Measurements from ENCODE around the gene ADCY5.
A peak's percentile ranks its signal among the peaks of the same experiment; 100 is the strongest.

ADCY5 gene

GRCh38 chr3:123424999-123425712, 23.7 kb downstream of the ADCY5 start:
- no peak for DNase-seq

DNA sequence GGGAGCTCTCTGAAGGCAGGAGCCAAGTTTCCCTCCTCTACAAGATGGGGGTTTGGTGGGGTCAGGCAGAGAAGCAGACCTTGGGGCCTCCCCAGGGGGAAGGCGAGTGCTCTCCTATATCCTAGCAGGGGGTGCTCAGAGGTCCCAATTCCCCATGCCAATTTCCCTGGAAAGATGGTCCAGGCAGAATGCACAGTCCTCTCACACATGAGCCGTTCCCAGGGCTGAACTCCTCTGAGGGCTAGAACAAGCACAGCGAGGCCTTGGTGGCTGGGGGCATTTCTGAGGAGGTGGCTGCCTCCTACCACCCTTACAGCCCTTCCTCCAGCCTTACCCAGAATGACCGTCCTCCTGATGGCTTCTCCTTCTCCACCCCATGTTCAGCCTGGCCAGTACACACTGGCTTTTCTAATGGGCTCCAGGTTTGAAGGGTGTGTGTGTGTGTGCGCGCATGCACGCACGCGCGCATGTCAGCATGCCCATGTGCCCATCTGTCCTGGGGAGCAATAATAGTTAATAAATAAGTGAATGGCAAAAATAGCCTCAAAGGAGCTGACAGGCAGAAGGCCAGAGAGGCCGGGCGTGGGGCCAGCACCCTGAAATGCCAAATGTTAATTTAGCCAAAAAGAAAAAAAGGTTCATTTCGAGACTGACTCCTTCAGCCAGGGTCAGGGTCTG, 24.4 kb downstream of the ADCY5 start:
- no peak for DNase-seq

DNA sequence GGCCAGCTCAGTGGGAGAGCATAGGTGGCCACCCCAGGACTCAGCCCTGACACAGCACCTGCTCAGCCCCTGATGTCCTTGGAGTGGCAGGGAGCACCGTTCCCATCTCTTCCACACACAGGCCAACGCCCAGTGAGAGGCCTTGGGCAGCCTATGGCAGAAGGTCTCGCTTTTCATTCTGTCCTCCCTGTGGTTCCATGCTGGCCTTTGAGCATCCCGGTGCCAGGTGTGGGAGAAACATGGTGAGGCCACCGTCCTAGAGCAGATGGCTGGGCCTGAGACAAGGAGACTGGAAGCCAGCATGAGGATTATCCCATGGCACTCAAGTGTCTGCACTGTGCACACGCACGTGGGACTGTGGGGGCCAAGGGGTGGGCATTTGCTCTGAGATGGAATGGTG, 25.1 kb downstream of the ADCY5 start:
- no peak for DNase-seq

GRCh38 chr3:123423031-123423430, 25.9 kb downstream of the ADCY5 start:
- DNase-seq = no peak

- DNase-seq = no peak
Observed at GRCh38 chr3:123422457-123422856, 26.4 kb downstream of the ADCY5 start.

GRCh38 chr3:123421353-123422174, 27.3 kb downstream of the ADCY5 start:
- DNase-seq = no peak

DNA sequence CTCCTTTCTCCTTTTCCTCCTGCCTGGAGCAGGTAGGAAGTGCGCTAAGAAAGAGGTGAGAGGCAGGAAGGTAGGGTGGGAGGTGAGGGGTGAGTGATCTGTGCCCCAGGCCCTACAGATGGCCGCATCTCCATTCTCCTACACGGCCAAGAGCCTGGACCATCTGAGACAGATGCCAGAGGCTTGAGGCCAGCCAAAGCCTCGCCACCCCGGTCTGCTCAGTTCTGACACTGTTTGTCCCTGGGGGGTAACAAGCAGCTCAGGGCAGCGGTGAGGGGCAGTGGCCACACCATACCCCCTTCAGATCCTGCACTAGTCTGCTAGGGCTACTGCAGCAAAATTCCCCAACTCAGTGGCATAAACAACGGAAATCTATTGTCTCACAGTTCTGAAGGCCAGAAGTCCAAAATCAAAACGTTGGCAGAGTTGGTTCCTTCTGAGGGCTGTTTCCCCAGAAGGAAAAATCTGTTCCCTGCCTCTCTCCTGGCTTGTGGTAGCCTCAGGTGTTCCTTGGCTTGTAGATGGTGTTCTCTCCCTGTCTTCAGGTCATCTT, 28.4 kb downstream of the ADCY5 start:
- no peak for DNase-seq

DNA sequence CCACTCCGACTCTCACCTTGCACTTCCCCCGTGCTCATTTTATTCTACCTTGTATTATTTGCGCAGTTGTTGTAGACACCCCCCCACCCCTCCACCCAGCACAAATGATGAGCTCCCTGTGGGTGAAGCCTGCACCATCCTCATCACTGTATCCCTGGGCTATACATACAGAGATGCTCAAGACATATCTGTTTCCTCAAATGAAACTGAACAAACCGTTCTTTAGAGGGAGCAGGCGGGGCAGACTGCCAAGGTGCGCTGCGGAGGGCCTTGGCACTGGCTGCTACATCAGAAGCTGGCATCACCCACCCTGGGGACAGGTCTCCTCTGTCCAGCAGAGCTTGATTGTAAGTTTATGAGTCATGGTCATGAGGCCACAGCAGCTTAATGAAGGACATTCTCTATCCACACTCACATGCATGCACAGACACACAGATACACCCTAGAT, 29.0 kb downstream of the ADCY5 start:
- no peak for DNase-seq

GRCh38 chr3:123419181-123419849, 29.6 kb downstream of the ADCY5 start:
- DNase-seq = no peak

GRCh38 chr3:123416647-123417046, 32.2 kb downstream of the ADCY5 start:
- no peak for DNase-seq

- DNase-seq = no peak
Observed at GRCh38 chr3:123416173-123416572, 32.7 kb downstream of the ADCY5 start.

DNA sequence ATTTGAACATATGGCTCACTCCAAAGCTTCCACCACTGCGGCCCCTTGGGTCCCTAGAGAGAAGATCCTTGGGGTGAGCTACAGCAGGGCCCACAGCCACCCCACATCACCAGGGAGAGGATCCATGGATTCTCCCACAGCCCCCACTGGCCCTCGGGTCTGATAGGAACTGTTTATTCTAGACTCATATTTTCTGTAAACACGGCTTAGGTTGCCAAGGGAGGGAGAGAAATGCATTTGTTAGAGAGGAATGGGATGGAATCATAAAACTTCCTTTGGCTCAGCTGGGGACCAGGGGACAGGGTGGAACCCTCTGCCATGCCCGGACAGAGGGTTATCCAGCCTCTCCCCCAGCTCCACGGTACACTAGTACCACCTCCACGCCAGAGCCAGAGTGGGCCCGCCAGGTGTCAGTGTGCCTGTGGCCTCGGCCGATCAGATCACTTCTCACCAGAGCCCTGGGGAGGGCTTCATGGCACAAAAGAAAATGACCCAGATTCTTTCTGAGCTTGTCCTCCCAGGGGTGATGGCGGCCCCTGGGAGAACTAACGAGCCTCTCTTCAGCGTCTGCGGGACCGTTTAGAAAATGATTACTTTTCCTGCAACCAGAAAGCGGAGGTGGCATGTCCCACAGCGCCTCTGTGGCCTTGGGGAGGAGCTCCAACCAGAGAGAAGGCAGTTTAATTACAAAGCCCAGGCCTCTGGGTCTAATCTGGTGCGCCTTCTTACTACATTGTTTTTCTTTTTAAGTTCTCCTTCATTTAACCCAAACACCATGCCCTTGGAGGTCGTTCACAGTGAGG, 33.7 kb downstream of the ADCY5 start:
- no peak for DNase-seq

DNA sequence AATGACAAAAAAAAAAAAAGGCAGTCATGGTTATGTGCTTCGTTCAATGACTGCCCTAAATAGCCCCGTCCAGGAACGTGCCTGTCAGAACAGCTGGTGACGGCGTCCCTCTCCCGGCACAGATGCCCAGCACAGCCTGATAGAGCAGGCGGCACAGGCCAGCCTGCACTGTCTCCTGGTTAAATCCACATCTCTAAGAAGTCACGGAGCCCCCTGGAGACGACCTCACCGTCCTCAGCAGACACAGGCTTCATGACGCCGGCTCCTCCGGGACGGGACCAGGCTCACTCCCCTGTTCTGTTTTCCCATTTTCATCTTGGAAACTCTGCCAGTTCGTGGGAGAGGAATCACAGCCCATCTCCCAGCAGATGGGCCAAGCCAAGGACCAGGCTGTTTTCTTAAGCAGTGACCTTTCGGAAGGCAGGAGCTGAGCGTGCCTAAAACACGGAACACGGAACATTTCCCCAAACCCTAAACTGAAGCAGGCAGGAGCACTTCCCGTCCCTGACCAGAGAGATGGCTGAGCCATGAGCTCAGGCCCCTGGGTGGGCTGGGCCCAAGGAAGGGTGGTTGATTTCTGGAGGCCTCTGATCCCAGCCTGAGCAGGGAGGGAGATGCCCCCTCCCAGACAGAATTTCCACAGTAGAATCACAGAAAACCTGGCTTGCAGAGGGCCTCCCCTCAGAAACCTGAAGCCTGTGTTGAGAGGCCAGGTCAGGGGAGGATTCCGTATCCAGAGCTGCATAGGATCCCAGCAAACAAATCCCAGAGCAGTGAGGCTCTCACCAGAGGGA, 35.9 kb downstream of the ADCY5 start:
- peak; percentile 62 for DNase-seq

DNA sequence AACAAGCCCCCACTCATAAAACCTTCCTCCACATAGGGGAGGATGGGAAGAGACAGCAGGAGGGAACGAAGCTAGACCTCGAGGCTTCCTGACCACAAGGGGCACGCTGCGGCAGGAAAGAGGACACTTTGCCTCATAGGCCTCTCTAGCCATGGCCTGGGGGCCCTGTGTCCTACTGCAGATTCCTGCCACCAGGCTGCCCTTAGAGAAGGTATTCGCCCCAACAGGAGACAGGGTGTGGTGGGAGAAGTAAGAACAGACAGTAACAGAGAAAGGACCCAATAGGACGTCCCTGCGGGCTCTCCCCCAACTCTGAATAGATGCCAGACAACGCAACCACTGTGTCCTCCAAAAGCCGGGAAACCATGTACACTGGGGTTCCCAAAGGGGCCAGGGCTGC, 36.8 kb downstream of the ADCY5 start:
- no peak for DNase-seq

DNA sequence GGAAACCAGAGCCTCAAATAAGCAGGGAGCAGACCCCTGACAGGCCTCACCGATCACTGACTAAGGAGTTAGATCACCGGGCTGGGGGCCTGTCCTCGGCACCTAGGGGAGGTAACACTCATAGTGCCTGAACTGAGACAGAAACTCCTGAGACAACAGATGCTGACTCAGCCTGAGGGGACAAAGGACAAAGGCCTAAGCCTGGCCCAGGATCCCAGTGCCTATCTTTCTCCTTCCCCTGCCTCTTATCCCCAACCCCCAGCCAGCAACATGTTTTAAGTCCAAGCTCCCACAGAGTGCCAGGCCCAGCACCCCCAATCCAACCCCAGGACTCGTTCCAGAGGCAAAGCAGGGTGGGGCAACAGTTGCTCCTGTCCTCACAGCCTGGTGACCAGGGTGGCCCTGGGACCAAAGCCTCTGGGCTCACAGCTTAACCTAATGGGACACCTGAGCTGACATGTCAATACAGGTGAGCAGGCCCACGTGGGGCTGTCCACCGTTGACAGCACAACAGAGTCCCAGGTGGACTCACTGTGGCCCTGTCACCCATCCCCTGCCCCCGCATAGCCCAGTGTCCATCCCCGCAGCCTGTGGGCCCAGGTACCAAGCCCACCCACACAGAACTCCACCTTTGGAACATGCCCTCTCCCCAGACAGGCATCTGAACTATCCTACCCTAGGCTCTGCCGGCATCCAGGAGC, 37.4 kb downstream of the ADCY5 start:
- DNase-seq = no peak

- DNase-seq = no peak
Observed at GRCh38 chr3:123410149-123410515, 38.8 kb downstream of the ADCY5 start.

DNA sequence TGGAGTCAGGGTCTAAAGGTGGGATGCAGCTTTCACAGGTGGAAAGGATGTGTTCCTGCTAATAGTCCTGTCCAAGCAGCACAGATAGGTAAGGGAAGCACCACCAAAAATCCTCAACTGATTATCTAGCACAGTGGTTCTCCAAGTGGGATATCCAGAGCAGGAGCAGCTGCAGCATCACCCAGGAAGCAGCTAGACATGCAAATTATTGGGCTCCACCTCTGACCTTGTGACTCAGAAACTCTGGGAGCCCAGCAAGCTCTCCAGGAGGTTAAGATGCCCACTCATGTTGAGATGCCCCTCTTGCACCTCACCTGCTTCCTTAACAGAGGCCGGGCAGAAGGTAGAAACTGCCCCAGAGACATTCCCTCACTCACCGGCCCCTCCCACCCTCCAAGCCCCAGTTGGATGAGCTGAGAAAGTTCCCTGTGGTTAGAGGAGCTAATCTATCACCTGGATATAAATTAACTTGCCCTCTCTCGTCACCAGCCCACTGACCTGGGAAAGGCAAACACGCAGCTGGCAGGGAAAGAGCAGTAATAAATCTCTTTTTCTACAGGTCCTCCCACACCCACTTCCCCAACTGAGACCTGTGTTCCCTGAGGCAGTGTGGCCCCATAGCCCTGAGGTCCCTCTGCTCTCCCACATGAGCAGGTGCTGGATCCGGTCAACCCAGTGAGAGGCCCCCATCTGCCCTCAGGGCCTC, 39.3 kb downstream of the ADCY5 start:
- no peak for DNase-seq

DNA sequence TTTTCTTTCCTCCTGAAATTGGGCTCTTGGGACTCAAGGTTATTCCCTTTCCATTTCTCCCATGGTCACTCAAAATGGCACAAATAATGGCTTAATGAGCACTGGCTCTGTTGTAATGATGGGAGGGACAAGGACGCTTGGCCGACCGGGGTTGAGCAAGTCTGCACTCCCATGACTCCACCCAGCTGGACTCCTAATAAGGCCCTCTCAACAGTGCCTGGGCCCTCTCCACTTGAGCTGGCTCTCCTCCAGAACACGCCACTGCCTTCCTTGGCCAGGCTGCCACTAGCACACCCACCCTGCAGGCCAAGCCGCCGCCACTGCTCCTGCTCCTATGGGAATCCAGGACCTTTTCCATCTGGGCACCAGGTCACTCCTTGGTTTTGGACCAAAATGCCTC, 42.3 kb downstream of the ADCY5 start:
- no peak for DNase-seq

- DNase-seq = no peak
Observed at GRCh38 chr3:123405936-123406510, 42.9 kb downstream of the ADCY5 start.
